Fibroblast of lung (primary cell): ENCODE measurements around the gene OAT. TPM values are rescaled to one million over a fixed set of nuclear protein-coding genes. Genes with fewer than 3 reads are reported as not detected.
A peak's percentile ranks its signal among the peaks of the same experiment; 100 is the strongest.

ENCODE experiments used
- DNase-seq, 2 donors: peaks; one replicate each; pipeline versions ENCODE4 v3.0.0 to v3.0.0-alpha.2; 2010; ENCODE audit warnings: low read depth in 2 of 2
- H2AFZ ChIP-seq: 2 replicates; pipeline ENCODE4 v1.5.1; 2012; ENCODE audit warnings: low read length, control low read depth, inconsistent platforms
- H3K27ac ChIP-seq: 2 replicates; pipeline ENCODE4 v1.5.1; 2011; ENCODE audit warnings: low read length, control low read depth; ENCODE audit not compliant: insufficient read depth
- H3K27me3 ChIP-seq: 2 replicates; pipeline ENCODE4 v1.5.1; 2011; ENCODE audit warnings: mild to moderate bottlenecking, low read length; ENCODE audit not compliant: control insufficient read depth, insufficient read depth
- H3K36me3 ChIP-seq: 2 replicates; pipeline ENCODE4 v1.5.1; 2011; ENCODE audit warnings: low read length; ENCODE audit not compliant: control insufficient read depth, insufficient read depth
- H3K4me1 ChIP-seq: 2 replicates; pipeline ENCODE4 v1.5.1; 2011; ENCODE audit warnings: low read length; ENCODE audit not compliant: control insufficient read depth, insufficient read depth; ENCODE audit errors: extremely low read depth
- H3K4me2 ChIP-seq: 2 replicates; pipeline ENCODE4 v1.5.1; 2011; ENCODE audit warnings: low read length, control low read depth; ENCODE audit not compliant: insufficient read depth; ENCODE audit errors: extremely low read depth
- H3K4me3 ChIP-seq, 4 experiments: fragments of 200-600 bp in 1 of 4; sonication (generic) in 1 of 4; replicated peaks in 1 of 4; 2 replicates each; pipeline ENCODE4 v1.5.1; 2011 to 2016; ENCODE audit warnings: low read length in 4 of 4, low read depth in 3 of 4, mild to moderate bottlenecking in 3 of 4, control low read depth in 2 of 4, inconsistent platforms in 1 of 4, mixed read lengths in 1 of 4; ENCODE audit not compliant: insufficient read depth in 1 of 4; ENCODE audit errors: control extremely low read depth in 1 of 4
- H3K79me2 ChIP-seq: 2 replicates; pipeline ENCODE4 v1.5.1; 2012; ENCODE audit warnings: mild to moderate bottlenecking, low read length, inconsistent platforms; ENCODE audit not compliant: control insufficient read depth, insufficient read depth
- H3K9ac ChIP-seq: 2 replicates; pipeline ENCODE4 v1.5.1; 2011; ENCODE audit warnings: mild to moderate bottlenecking, low read length, control low read depth; ENCODE audit not compliant: insufficient read depth
- H3K9me3 ChIP-seq: 2 replicates; pipeline ENCODE4 v1.5.1; 2012; ENCODE audit warnings: low read depth, low read length; ENCODE audit not compliant: control insufficient read depth, insufficient read depth
- H4K20me1 ChIP-seq: 2 replicates; pipeline ENCODE4 v1.5.1; 2011; ENCODE audit warnings: low read length; ENCODE audit not compliant: control insufficient read depth, insufficient read depth; ENCODE audit errors: extremely low read depth
- EZH2 ChIP-seq: IDR thresholded peaks from 2 replicates; pipeline ENCODE4 v1.5.1; 2012; ENCODE audit warnings: low read length, control low read depth, mild to moderate bottlenecking; ENCODE audit errors: missing control alignments
- polyA plus RNA-seq, 2 donors: library from polyadenylated mRNA; depleted of rRNA in 1 of 2; stranded (reverse) in 1 of 2; unstranded in 1 of 2; fragments of >200 nt; gene quantifications; 2 replicates each; pipeline ENCODE4 v1.2.1, GENCODE V29; 2011 to 2012; ENCODE audit warnings: missing spikeins in 1 of 2
- total RNA-seq: library from RNA; depleted of rRNA; stranded (reverse); fragments of >200 nt; gene quantifications from 2 replicates; pipeline ENCODE4 v1.2.1, GENCODE V29; 2014
- TF ChIP-seq, protein P1 (sequence below), 2 donors: IDR thresholded peaks in 1 of 2; conservative IDR thresholded peaks in 1 of 2; 1 replicate in 1 of 2; 2 replicates in 1 of 2; pipeline ENCODE4 v1.5.1; 2011 to 2012; ENCODE audit warnings: low read length in 2 of 2, control low read depth in 1 of 2, inconsistent platforms in 1 of 2, low read depth in 1 of 2, mild to moderate bottlenecking in 1 of 2

OAT gene
- total and polyA plus RNA-seq, 2 donors (not counting 1 experiment from before 2014, with no cell fraction given), result 147 to 227 TPM

DNA sequence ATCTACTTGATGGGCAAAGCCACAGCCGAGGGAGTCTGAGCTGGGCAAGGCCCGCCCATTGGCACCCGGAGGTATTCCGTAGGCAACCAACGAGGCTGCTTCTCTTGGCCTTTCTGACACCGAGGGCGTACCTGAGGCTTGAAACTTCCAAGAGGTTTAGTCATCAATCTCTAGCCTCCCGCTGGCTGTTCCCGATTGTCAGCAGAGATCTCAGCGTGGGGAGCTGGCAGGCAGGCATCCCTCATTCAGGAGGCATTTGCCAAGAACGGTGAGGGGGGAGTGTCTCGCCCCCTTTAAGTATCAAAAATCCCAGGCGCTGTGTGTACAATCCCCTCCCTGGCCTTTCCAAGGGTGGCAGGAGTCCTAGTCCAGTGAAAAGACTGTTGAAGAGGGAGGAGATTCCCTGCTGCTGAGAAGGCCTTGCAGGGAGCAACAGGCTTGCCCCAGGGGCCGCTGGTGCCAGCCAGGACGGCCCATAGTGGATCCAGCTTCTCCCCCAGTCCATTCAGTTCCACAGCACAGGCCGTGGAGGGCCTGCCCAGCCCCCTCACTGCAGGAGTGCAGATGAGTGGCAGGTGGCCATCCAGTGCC lies 39.7 kb downstream of the OAT start:
- Histone ChIP-seq H3K27ac (no peak overlapping the region), H3K9me3 (no peaks in the 10 kb centered on the region), H3K79me2 (no peaks in the 10 kb centered on the region), H3K4me2 (no peak overlapping the region), H3K4me1 (no peaks in the 10 kb centered on the region), H3K27me3 (no peaks in the 10 kb centered on the region), H3K4me3 (no peak overlapping the region), H3K9ac (no peak overlapping the region), H2AFZ (no peak overlapping the region), H3K36me3 (no peaks in the 10 kb centered on the region), H4K20me1 (no peaks in the 10 kb centered on the region)
- peak in 1 of 2 donors; percentile 18 for DNase-seq
- TF ChIP-seq, protein P1, sequence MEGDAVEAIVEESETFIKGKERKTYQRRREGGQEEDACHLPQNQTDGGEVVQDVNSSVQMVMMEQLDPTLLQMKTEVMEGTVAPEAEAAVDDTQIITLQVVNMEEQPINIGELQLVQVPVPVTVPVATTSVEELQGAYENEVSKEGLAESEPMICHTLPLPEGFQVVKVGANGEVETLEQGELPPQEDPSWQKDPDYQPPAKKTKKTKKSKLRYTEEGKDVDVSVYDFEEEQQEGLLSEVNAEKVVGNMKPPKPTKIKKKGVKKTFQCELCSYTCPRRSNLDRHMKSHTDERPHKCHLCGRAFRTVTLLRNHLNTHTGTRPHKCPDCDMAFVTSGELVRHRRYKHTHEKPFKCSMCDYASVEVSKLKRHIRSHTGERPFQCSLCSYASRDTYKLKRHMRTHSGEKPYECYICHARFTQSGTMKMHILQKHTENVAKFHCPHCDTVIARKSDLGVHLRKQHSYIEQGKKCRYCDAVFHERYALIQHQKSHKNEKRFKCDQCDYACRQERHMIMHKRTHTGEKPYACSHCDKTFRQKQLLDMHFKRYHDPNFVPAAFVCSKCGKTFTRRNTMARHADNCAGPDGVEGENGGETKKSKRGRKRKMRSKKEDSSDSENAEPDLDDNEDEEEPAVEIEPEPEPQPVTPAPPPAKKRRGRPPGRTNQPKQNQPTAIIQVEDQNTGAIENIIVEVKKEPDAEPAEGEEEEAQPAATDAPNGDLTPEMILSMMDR (conservative IDR thresholded peaks at IDR 0.05 in 1 of 2, IDR thresholded peaks at IDR 0.05 in 1 of 2; ENCODE audit: low read depth in 1 of 2, low read length in 2 of 2), result no peak

DNA sequence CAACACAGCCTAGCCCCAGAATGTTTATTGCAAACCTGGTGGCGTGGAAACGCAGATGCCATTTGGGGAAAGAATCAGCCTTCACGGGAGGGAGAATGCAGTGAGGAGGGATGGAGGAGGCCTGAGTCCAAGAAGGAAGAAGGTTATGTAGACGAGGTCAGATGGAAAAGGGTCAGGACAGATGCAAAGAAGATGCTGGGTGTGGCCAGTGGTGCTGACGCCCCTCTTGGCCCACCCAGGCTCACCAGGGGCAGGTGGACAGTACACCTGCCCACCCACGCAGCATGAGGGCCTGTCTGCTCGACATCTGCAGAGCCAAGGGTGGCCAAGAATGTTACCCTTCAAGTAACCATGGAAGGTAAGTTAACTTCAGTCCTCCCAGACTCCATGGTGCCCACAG lies 40.5 kb downstream of the OAT start:
- Histone ChIP-seq H2AFZ (no peak overlapping the region), H3K36me3 (no peaks in the 10 kb centered on the region), H3K9ac (no peak overlapping the region), H3K9me3 (no peaks in the 10 kb centered on the region), H3K79me2 (no peaks in the 10 kb centered on the region), H3K4me2 (no peak overlapping the region), H3K27me3 (peaks cover 3% of the 10 kb centered on the region), H3K27ac (no peak overlapping the region), H4K20me1 (no peaks in the 10 kb centered on the region), H3K4me1 (no peaks in the 10 kb centered on the region), H3K4me3 (no peak overlapping the region)
- no peak for DNase-seq
- TF ChIP-seq EZH2, result no peak
- TF ChIP-seq, protein P1 (conservative IDR thresholded peaks at IDR 0.05 in 1 of 2, IDR thresholded peaks at IDR 0.05 in 1 of 2; ENCODE audit: low read depth in 1 of 2, low read length in 2 of 2), result no peak

DNA sequence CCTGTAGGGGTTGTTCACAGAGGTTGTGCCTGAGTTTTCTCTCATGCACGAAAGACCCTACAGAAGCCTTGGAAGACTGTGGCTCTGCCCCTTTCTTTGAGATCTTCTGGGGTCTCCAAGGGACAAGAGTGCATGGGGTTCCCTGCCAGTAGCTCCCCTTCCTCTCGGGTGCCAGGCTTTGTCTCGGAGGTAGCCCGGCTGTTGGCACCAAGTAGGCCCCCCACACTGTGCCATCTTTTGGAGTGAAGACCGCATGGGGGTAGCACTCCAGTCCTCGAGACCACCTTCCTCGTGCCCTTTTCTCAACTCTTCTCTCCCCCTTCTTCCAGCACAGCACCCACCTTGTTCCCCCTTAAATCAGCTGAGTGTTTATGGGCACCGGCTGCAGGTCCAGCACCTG lies 41.6 kb downstream of the OAT start:
- TF ChIP-seq EZH2, result no peak
- TF ChIP-seq, protein P1 (conservative IDR thresholded peaks at IDR 0.05 in 1 of 2, IDR thresholded peaks at IDR 0.05 in 1 of 2; ENCODE audit: low read depth in 1 of 2, low read length in 2 of 2), result no peak
- no peak overlapping the region for H3K9ac ChIP-seq
- no peak overlapping the region for H3K4me2 ChIP-seq
- no peaks in the 10 kb centered on the region for H3K79me2 ChIP-seq
- no peak for DNase-seq
- H3K36me3 ChIP-seq, result no peaks in the 10 kb centered on the region
- peaks cover 3% of the 10 kb centered on the region for H3K27me3 ChIP-seq
- H4K20me1 ChIP-seq, result no peaks in the 10 kb centered on the region
- no peak overlapping the region for H2AFZ ChIP-seq
- H3K27ac ChIP-seq, result no peak overlapping the region
- no peaks in the 10 kb centered on the region for H3K9me3 ChIP-seq
- no peak overlapping the region for H3K4me3 ChIP-seq
- no peaks in the 10 kb centered on the region for H3K4me1 ChIP-seq
